Measurements from ENCODE around the gene SPG7. TPM values are rescaled to one million over a fixed set of nuclear protein-coding genes. Genes with fewer than 3 reads are reported as not detected.

The SPG7 gene
- total RNA-seq, 1 donor from 2014 or later = 166 TPM

DNA sequence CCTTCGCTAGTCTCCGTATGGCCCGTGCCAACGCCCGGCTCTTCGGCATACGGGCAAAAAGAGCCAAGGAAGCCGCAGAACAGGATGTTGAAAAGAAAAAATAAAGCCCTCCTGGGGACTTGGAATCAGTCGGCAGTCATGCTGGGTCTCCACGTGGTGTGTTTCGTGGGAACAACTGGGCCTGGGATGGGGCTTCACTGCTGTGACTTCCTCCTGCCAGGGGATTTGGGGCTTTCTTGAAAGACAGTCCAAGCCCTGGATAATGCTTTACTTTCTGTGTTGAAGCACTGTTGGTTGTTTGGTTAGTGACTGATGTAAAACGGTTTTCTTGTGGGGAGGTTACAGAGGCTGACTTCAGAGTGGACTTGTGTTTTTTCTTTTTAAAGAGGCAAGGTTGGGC lies 54.7 kb downstream of the SPG7 start:
- Mint-ChIP-seq H3K4me3 (ENCODE audit: unreplicated experiment) (no peak overlapping the region), H3K4me1 (ENCODE audit: low read depth, unreplicated experiment) (peaks cover 27% of the 10 kb centered on the region), H3K36me3 (ENCODE audit: unreplicated experiment) (no peaks in the 10 kb centered on the region), H3K27me3 (ENCODE audit: unreplicated experiment) (peaks cover 9% of the 10 kb centered on the region), H3K9me3 (ENCODE audit: unreplicated experiment) (peaks cover 16% of the 10 kb centered on the region), H3K27ac (ENCODE audit: unreplicated experiment) (no peak overlapping the region)
- no peak for DNase-seq
- TF ChIP-seq, protein P1, sequence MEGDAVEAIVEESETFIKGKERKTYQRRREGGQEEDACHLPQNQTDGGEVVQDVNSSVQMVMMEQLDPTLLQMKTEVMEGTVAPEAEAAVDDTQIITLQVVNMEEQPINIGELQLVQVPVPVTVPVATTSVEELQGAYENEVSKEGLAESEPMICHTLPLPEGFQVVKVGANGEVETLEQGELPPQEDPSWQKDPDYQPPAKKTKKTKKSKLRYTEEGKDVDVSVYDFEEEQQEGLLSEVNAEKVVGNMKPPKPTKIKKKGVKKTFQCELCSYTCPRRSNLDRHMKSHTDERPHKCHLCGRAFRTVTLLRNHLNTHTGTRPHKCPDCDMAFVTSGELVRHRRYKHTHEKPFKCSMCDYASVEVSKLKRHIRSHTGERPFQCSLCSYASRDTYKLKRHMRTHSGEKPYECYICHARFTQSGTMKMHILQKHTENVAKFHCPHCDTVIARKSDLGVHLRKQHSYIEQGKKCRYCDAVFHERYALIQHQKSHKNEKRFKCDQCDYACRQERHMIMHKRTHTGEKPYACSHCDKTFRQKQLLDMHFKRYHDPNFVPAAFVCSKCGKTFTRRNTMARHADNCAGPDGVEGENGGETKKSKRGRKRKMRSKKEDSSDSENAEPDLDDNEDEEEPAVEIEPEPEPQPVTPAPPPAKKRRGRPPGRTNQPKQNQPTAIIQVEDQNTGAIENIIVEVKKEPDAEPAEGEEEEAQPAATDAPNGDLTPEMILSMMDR (IDR thresholded peaks at IDR 0.05; ENCODE audit: partially characterized antibody, unreplicated experiment) = no peak

DNA sequence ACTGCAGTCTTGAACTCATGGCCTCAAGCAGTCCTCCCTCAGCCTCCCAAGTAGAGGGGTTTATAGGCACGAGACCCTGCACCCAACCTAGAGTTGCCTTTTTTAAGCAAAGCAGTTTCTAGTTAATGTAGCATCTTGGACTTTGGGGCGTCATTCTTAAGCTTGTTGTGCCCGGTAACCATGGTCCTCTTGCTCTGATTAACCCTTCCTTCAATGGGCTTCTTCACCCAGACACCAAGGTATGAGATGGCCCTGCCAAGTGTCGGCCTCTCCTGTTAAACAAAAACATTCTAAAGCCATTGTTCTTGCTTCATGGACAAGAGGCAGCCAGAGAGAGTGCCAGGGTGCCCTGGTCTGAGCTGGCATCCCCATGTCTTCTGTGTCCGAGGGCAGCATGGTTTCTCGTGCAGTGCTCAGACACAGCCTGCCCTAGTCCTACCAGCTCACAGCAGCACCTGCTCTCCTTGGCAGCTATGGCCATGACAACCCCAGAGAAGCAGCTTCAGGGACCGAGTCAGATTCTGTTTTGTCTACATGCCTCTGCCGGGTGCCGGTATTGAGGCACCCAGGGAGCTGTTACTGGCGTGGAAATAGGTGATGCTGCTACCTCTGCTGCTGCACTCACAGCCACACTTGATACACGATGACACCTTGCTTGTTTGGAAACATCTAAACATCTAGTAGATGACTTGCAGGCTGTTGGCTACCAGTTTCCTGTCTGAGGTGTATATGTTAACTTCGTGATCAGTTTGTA lies 55.6 kb downstream of the SPG7 start:
- Mint-ChIP-seq H3K27ac (ENCODE audit: unreplicated experiment) (no peak overlapping the region), H3K4me1 (ENCODE audit: low read depth, unreplicated experiment) (peaks cover 27% of the 10 kb centered on the region), H3K4me3 (ENCODE audit: unreplicated experiment) (peak overlapping the region; percentile 25), H3K9me3 (ENCODE audit: unreplicated experiment) (peaks cover 18% of the 10 kb centered on the region), H3K36me3 (ENCODE audit: unreplicated experiment) (no peaks in the 10 kb centered on the region), H3K27me3 (ENCODE audit: unreplicated experiment) (peaks cover 9% of the 10 kb centered on the region)
- TF ChIP-seq, protein P1 (IDR thresholded peaks at IDR 0.05; ENCODE audit: partially characterized antibody, unreplicated experiment) = no peak
- DNase-seq = no peak

DNA sequence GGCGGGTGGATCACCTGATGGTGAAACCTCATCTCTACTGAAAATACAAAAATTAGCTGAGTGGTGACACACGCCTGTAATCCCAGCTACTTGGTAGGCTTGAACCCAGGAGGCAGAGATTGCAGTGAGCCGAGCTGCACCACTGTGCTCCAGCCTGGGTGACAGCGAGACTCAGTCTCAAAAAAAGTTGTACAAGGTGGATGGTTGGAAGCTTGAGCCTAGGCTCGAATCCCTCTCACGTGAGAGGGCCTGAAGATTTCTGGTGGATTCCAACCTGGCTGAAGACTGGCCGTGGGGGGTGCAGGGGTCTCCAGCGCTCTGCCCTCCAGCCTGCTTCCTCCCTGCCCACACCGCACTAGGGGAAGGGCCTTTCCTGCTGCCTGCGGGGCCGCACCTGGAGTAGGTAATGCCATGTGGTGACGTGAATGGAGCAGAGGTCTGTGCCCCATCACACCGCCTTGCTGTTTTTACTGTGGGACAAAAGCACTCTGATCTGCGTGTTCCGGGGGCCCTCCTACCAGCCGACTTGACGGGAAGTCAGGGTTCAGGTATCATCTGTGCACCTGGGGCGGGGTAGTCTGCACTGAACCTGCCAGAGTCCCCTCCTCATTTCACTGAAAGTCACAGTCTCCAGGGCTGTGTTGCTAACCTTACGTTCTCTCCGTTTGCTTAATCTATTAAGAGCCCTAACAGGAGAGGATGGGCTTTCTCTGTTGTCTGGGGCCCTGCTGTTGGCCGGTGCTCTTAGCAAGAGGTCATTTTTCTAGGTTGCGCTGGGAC lies 56.5 kb downstream of the SPG7 start:
- Mint-ChIP-seq H3K27me3 (ENCODE audit: unreplicated experiment) (peaks cover 11% of the 10 kb centered on the region), H3K9me3 (ENCODE audit: unreplicated experiment) (peaks cover 17% of the 10 kb centered on the region), H3K4me3 (ENCODE audit: unreplicated experiment) (peak overlapping the region; percentile 55), H3K27ac (ENCODE audit: unreplicated experiment) (peak overlapping the region; percentile 17), H3K36me3 (ENCODE audit: unreplicated experiment) (no peaks in the 10 kb centered on the region), H3K4me1 (ENCODE audit: low read depth, unreplicated experiment) (peaks cover 27% of the 10 kb centered on the region)
- no peak for DNase-seq
- TF ChIP-seq, protein P1 (IDR thresholded peaks at IDR 0.05; ENCODE audit: partially characterized antibody, unreplicated experiment) = no peak

DNA sequence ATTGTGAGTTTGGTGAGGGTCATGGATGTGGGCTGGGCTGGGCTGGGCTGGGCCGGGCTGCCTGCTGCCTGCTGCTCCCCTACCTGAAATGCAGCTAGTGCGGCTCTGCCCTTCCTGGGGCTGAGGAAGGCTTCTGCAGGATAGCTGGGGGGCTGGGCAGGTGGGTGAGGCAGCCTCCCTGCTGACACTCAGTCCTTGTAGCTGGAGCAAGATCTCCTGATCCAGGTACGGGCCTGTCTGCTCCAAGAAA lies 57.0 kb downstream of the SPG7 start:
- no peak for DNase-seq
- no peak overlapping the region for H3K27ac Mint-ChIP-seq (ENCODE audit: unreplicated experiment)
- peaks cover 11% of the 10 kb centered on the region for H3K27me3 Mint-ChIP-seq (ENCODE audit: unreplicated experiment)
- H3K9me3 Mint-ChIP-seq (ENCODE audit: unreplicated experiment) = peaks cover 13% of the 10 kb centered on the region
- H3K4me1 Mint-ChIP-seq (ENCODE audit: low read depth, unreplicated experiment) = peaks cover 27% of the 10 kb centered on the region
- peak overlapping the region; percentile 70 for H3K4me3 Mint-ChIP-seq (ENCODE audit: unreplicated experiment)
- no peaks in the 10 kb centered on the region for H3K36me3 Mint-ChIP-seq (ENCODE audit: unreplicated experiment)
- TF ChIP-seq, protein P1 (IDR thresholded peaks at IDR 0.05; ENCODE audit: partially characterized antibody, unreplicated experiment) = no peak
